ENCODE results near the gene OR7C2. TPM values are rescaled to one million over a fixed set of nuclear protein-coding genes. Genes with fewer than 3 reads are reported as not detected.
"Not testable (repeated sequence)": the region's sequence is repeated elsewhere in the genome, so short reads cannot be mapped to it uniquely, and the experiment has no call there.

OR7C2 gene
- total RNA-seq: not detected in 2 replicates

DNA sequence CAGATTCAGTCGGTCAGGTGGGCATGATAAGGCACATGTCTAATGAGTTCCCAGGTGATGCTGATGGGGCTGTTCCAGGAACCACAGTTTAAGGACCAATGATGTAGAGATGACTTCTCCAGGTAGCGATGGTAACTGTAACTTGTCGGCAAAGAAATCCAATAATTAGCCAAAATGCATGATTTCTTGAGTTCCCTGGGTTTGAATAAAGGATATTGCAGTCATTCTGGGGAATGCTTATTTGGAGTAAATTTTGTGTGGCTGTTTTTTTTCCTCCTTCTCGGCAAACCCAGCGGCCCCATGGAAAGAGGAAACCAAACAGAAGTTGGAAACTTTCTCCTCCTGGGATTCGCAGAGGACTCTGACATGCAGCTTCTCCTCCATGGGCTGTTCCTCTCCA is at the start of gene OR7C2:
TSS of gene OR7C2 (plus strand) at position 301 of the 400 bp plus-strand sequence. CDS start at position 301, 0 bp downstream.
- intact Hi-C loops (cut with micrococcal nuclease): no loop called here
- Mint-ChIP-seq H3K27ac (no peak within 1 kb of the TSS), H3K27me3 (ENCODE audit: insufficient read depth) (peaks cover 3% of the 10 kb centered on the region), H3K9me3 (no peaks in the 10 kb centered on the region), H3K4me1 (ENCODE audit: low read depth) (no peaks in the 10 kb centered on the region), H3K36me3 (ENCODE audit: low read depth) (no peaks in the 10 kb centered on the region), H3K4me3 (no peak within 1 kb of the TSS)
- no peak for DNase-seq (ENCODE audit: low spot score)

DNA sequence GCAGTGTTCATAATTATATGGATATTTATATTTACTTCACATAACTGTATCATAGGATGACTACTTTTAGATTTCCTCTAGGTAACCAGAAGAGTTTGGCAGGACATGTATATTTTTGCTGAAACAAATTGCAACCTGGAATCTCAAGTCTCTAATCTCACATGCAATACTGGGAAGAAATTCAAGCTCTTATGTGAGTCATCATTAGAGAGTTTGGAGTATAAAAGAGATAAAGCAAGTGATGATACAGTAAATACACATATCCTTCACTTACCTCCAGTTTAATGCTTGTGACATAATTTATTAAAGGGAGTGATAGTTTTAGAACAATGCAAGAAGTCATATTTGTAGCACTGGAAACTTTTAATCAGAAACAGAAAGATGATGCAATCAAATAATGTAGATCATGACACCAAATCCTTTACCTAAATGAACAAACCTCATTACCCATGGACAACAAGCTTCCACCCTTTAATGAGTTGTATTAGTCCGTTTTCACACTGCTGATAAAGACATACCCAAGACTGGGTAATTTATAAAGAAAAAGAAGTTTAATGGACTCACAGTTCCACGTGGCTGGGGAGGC is 39.5 kb upstream of the OR7C2 start:
- H3K9me3 Mint-ChIP-seq: no peaks in the 10 kb centered on the region
- intact Hi-C loops (cut with micrococcal nuclease): no loop called here
- DNase-seq (ENCODE audit: low spot score): no peak
- H3K4me1 Mint-ChIP-seq (ENCODE audit: low read depth): no peaks in the 10 kb centered on the region
- H3K36me3 Mint-ChIP-seq (ENCODE audit: low read depth): no peaks in the 10 kb centered on the region
- H3K27ac Mint-ChIP-seq: no peak overlapping the region
- peaks cover 4% of the 10 kb centered on the region for H3K27me3 Mint-ChIP-seq (ENCODE audit: insufficient read depth)
- H3K4me3 Mint-ChIP-seq: no peak overlapping the region

DNA sequence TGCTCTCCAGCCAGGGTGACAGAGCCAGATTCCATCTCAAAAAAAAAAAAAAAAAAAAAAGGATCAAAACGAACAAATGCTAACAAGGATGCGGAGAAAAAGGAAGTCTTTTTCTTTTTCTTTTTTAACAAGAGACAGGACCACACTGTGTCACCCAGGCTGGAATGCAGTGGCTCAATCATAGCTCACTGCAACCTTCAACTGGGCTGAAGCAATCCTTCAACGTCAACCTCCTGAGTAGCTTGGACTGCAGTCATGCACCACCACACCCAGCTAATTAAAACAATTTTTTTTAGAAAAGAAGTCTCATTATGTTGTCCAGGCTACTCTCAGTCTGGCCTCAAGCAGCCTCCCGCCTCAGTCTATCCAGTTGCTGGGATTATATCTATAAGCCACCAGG is 34.6 kb upstream of the OR7C2 start:
- no peak overlapping the region for H3K4me3 Mint-ChIP-seq
- no peak for DNase-seq (ENCODE audit: low spot score)
- no peaks in the 10 kb centered on the region for H3K4me1 Mint-ChIP-seq (ENCODE audit: low read depth)
- no peaks in the 10 kb centered on the region for H3K36me3 Mint-ChIP-seq (ENCODE audit: low read depth)
- H3K27ac Mint-ChIP-seq: no peak overlapping the region
- intact Hi-C loops (cut with micrococcal nuclease): no loop called here
- peaks cover 3% of the 10 kb centered on the region for H3K27me3 Mint-ChIP-seq (ENCODE audit: insufficient read depth)
- no peaks in the 10 kb centered on the region for H3K9me3 Mint-ChIP-seq

DNA sequence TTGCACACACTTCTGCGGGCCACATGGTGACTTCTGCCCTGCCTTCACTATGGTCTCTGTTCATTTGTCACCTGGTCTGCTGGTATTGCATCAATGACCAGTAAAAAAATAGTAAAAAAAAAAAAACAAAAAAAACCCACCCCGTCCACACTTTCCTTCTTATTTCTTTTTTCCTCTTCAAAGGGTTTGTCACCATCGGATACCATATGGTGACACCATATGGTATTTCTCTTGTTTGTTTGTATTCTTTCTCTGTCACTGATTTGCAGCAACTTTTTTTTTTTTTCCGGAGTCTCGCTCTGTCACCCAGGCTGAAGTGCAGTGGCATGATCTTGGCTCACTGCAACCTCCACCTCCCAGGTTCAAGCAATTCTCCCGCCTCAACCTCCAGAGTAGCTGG is 26.2 kb upstream of the OR7C2 start:
- no peaks in the 10 kb centered on the region for H3K36me3 Mint-ChIP-seq (ENCODE audit: low read depth)
- intact Hi-C loops (cut with micrococcal nuclease): no loop called here
- no peak for DNase-seq (ENCODE audit: low spot score)
- H3K9me3 Mint-ChIP-seq: no peaks in the 10 kb centered on the region
- no peaks in the 10 kb centered on the region for H3K4me1 Mint-ChIP-seq (ENCODE audit: low read depth)
- H3K27me3 Mint-ChIP-seq (ENCODE audit: insufficient read depth): peaks cover 6% of the 10 kb centered on the region
- H3K4me3 Mint-ChIP-seq: no peak overlapping the region
- H3K27ac Mint-ChIP-seq: no peak overlapping the region

DNA sequence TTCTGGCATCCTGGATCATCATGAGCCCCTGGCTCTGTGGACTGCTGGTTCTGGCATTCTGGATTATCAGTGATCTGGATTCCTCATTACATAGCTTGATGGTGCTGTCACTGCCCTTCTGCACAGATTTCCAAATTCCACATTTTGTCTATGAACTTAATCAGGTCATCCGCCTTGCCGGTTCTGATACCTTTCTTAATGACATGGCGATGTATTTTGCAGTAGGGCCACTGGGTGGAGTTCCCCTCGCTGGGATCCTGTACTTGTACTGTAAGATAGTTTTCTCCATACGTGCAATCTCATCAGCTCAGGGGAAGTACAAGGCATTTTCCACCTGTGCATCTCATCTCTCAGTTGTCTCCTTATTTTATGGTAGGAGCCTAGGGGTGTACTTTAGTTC is 24.4 kb upstream of the OR7C2 start:
- Mint-ChIP-seq H3K27ac (no peak overlapping the region), H3K9me3 (no peaks in the 10 kb centered on the region), H3K4me3 (no peak overlapping the region), H3K4me1 (ENCODE audit: low read depth) (no peaks in the 10 kb centered on the region), H3K36me3 (ENCODE audit: low read depth) (no peaks in the 10 kb centered on the region), H3K27me3 (ENCODE audit: insufficient read depth) (peaks cover 6% of the 10 kb centered on the region)
- intact Hi-C loops (cut with micrococcal nuclease): no loop called here
- DNase-seq (ENCODE audit: low spot score): no peak

DNA sequence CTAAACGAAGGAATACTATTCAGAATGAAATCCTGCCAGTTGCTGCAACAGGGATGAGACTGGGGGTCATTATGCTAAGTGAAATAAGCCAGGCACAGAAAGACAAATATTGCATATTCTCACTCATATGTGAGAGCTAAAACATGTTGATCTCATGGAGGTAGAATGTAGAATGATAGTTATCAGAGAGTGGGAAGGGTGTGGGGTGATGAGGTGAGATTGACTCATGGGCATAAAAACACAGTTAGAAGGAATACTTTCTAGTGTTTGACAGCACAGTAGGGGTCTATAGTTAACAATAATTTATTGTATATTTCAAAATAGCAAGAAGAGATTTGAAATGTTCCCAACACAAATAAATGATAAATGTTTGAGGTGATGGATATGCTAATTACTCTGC is 7.8 kb upstream of the OR7C2 start:
- Mint-ChIP-seq H3K4me3 (no peak overlapping the region), H3K9me3 (no peaks in the 10 kb centered on the region), H3K27me3 (ENCODE audit: insufficient read depth) (peaks cover 3% of the 10 kb centered on the region), H3K36me3 (ENCODE audit: low read depth) (no peaks in the 10 kb centered on the region), H3K4me1 (ENCODE audit: low read depth) (no peaks in the 10 kb centered on the region), H3K27ac (no peak overlapping the region)
- intact Hi-C loops (cut with micrococcal nuclease): no loop called here
- no peak for DNase-seq (ENCODE audit: low spot score)

DNA sequence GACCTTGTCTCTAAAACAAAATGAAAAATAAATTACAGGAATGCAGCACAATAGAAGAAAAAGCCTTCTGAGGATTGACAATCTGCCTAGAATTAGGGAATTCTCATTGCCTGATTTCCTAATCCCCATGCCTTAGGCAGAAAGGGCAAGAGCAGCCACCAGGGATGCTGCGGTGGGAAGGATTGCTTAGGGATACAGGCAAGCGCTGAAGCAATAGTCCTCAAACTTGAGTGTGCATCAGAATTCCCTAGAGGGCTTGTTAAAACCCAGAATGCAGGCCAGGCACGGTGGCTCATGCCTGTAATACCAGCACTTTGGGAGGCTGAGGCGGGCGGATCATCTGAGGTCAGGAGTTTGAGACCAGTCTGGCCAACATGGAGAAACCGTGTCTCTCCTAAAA is 1.0 kb upstream of the OR7C2 start:
- Mint-ChIP-seq H3K4me3 (no peak overlapping the region), H3K4me1 (ENCODE audit: low read depth) (no peaks in the 10 kb centered on the region), H3K36me3 (ENCODE audit: low read depth) (no peaks in the 10 kb centered on the region), H3K27ac (no peak overlapping the region), H3K27me3 (ENCODE audit: insufficient read depth) (no peaks in the 10 kb centered on the region), H3K9me3 (no peaks in the 10 kb centered on the region)
- intact Hi-C loops (cut with micrococcal nuclease): no loop called here
- DNase-seq (ENCODE audit: low spot score): no peak

DNA sequence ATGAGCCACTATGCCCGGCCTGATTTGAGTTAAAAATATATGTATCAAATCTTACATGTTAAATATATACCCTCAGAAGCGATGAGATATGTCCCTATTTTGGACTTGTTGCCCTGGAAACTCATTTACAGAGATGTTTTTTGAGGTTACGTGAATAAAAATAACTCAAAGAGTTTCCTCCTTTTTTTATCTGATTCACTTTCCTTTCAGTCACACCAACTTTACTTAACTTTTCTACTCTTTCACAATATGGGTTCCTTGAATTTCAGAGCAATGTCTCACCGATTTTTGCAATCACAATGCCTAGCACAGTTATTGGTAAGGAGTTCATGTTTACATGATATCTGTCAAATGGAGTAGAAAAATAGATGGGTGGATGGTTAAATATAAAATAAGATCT is 2.3 kb downstream of the OR7C2 start:
- H3K4me3 Mint-ChIP-seq: no peak overlapping the region
- intact Hi-C loops (cut with micrococcal nuclease): no loop called here
- no peaks in the 10 kb centered on the region for H3K36me3 Mint-ChIP-seq (ENCODE audit: low read depth)

DNA sequence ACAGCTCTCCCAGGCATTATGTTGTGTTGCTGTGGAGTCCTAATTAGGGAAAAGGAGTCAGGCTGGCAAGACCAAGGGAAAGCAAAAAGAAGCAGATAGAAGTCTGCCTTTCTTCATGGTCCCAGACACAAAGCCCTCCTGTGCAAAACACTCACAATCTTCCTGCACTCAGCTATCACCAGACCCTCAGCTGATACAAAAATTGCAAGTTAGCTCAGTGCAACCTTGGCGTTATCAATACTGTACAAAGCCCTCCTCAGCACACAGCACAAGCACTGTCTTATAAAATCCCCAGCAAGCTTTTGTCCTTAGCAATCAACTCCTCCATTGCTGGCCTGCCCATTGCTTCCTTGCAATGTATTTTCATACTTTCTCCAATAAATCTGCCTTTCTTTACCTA is 3.2 kb downstream of the OR7C2 start:
- H3K4me3 Mint-ChIP-seq: no peak overlapping the region
- intact Hi-C loops (cut with micrococcal nuclease): no loop called here
- no peaks in the 10 kb centered on the region for H3K4me1 Mint-ChIP-seq (ENCODE audit: low read depth)
- no peaks in the 10 kb centered on the region for H3K9me3 Mint-ChIP-seq
- H3K27ac Mint-ChIP-seq: no peak overlapping the region
- no peaks in the 10 kb centered on the region for H3K36me3 Mint-ChIP-seq (ENCODE audit: low read depth)
- DNase-seq (ENCODE audit: low spot score): no peak
- peaks cover 5% of the 10 kb centered on the region for H3K27me3 Mint-ChIP-seq (ENCODE audit: insufficient read depth)

More for the DNA sequence above, 2.3 kb downstream of the OR7C2 start:
- Mint-ChIP-seq H3K4me1 (ENCODE audit: low read depth) (no peaks in the 10 kb centered on the region), H3K27me3 (ENCODE audit: insufficient read depth) (peaks cover 5% of the 10 kb centered on the region), H3K27ac (no peak overlapping the region), H3K9me3 (no peaks in the 10 kb centered on the region)
- no peak for DNase-seq (ENCODE audit: low spot score)

DNA sequence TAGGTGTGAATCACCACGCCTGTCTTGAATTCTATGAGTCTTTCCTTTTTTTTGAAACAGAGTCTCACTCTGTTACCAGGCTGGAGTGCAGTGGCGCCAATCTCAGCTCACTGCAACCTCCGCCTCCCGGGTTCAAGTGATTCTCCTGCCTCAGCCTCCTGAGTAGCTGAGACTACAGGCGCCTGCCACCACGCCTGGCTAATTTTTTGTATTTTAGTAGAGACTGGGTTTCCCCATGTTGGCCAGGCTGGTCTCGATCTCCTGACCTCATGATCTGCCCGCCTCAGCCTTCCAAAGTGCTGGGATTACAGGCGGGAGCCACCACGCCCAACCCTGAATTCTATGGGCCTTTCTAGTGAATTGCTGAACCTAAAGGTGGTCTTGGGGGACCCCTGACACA is 8.1 kb downstream of the OR7C2 start:
- H3K4me3 Mint-ChIP-seq; H3K27ac Mint-ChIP-seq; H3K27me3 Mint-ChIP-seq (ENCODE audit: insufficient read depth); H3K4me1 Mint-ChIP-seq (ENCODE audit: low read depth); H3K9me3 Mint-ChIP-seq; H3K36me3 Mint-ChIP-seq (ENCODE audit: low read depth); DNase-seq (ENCODE audit: low spot score); intact Hi-C loops (cut with micrococcal nuclease): not testable (repeated sequence)

DNA sequence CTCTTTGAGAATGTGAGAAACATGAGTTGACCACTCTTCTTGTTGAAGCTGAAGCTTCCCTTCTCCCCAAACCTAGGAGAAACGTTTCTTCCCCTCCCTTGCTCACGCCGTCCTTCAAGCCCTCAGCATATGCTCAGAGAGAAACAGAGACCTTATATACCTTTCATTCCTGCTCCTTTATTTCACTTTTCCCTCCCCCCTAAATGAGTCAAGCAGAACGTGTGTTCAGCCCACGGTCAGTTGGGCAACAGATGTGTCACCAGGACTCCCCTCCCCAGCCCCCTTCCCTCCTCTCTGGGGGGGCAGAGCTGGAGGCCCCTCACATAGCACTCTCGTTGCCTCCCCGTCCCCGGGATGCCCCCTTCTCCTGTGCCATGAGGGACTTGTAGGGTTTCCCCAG is 8.6 kb downstream of the OR7C2 start:
- H3K27ac Mint-ChIP-seq: no peak overlapping the region
- no peak overlapping the region for H3K4me3 Mint-ChIP-seq
- H3K4me1 Mint-ChIP-seq (ENCODE audit: low read depth): no peaks in the 10 kb centered on the region
- no peaks in the 10 kb centered on the region for H3K36me3 Mint-ChIP-seq (ENCODE audit: low read depth)
- H3K9me3 Mint-ChIP-seq: no peaks in the 10 kb centered on the region
- intact Hi-C loops (cut with micrococcal nuclease): no loop called here
- peaks cover 5% of the 10 kb centered on the region for H3K27me3 Mint-ChIP-seq (ENCODE audit: insufficient read depth)
- DNase-seq (ENCODE audit: low spot score): no peak

DNA sequence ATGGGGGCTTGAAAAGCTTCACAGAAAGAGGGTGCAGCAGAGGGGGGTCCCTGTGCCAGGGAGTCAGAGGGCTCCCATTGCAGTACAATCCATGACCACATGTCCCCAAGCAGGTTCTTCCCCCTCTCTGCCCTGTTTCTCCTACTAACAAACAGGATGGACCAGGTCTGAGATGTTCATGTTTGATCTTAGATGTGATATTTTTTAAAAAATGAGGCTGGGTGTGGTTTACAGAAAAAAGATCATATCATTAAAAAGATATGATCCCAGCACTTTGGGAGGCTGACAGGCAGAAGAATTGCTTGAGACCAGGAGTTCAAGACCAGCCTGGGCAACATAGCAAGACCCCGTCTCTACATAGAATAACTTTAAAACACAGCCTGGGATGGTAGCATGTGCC is 9.1 kb downstream of the OR7C2 start:
- Mint-ChIP-seq H3K27ac (no peak overlapping the region), H3K36me3 (ENCODE audit: low read depth) (no peaks in the 10 kb centered on the region), H3K27me3 (ENCODE audit: insufficient read depth) (peaks cover 5% of the 10 kb centered on the region), H3K4me3 (no peak overlapping the region), H3K9me3 (no peaks in the 10 kb centered on the region), H3K4me1 (ENCODE audit: low read depth) (no peaks in the 10 kb centered on the region)
- DNase-seq (ENCODE audit: low spot score): no peak
- intact Hi-C loops (cut with micrococcal nuclease): no loop called here

DNA sequence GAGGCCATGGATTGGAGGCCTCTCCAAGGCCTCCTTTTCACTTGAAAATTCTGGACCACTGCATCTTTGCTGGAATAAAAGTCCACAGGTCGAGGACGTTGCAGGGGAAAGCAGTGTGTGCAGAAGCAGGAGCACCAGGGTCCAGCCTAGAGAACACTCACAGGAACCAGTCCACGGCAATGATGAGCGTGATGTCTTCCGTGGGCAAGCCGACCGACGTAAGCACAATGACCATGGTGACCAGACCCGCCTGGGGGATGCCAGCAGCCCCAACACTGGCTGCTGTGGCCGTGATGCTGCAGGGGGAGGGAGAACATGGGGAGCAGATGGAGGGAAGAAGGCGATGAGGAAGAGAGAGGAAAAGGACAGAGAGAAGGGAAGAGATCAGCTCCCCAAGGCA is 11.5 kb downstream of the OR7C2 start:
- no peak for DNase-seq (ENCODE audit: low spot score)
- Mint-ChIP-seq H3K4me1 (ENCODE audit: low read depth) (no peaks in the 10 kb centered on the region), H3K27ac (no peak overlapping the region), H3K4me3 (no peak overlapping the region), H3K9me3 (peaks cover 8% of the 10 kb centered on the region), H3K36me3 (ENCODE audit: low read depth) (no peaks in the 10 kb centered on the region), H3K27me3 (ENCODE audit: insufficient read depth) (no peaks in the 10 kb centered on the region)
- intact Hi-C loops (cut with micrococcal nuclease): no loop called here

DNA sequence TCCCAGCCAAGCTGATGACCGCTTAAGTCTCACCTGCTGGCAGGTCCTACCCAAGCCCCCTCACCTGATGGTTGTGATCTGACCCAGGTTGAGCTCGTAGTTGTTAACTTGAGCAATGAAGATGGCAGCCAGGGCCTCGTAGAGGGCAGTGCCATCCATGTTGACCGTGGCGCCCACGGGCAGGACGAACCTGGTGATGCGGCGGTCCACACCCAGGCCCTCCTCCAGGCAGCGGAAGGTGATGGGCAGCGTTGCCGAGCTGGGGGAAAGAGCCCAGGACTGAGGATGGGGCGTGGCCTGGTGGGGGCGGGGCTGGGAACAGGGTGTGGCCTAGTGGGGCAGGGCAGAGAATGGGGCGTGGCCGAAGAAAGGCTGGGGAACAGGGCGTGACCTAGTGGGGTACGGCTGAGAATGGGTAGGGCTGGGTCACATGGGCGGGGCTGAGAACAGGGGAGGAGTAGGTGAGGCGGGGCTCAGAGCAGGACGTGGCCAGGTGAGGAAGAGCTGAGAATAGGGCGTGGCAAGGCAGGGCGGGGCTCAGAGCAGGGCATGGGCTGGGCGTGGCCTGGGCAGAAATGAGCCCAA is 12.9 kb downstream of the OR7C2 start:
- DNase-seq (ENCODE audit: low spot score): no peak
- Mint-ChIP-seq H3K36me3 (ENCODE audit: low read depth) (no peaks in the 10 kb centered on the region), H3K9me3 (peaks cover 9% of the 10 kb centered on the region), H3K4me3 (no peak overlapping the region), H3K27ac (no peak overlapping the region), H3K27me3 (ENCODE audit: insufficient read depth) (no peaks in the 10 kb centered on the region), H3K4me1 (ENCODE audit: low read depth) (no peaks in the 10 kb centered on the region)
- intact Hi-C loops (cut with micrococcal nuclease): no loop called here

All from activated T-helper 1 cell treated with anti-CD3 and anti-CD28 coated beads, Interleukin-12 subunit alpha, Interleukin-12 subunit beta, Interleukin-2, Interleukin-4 antibody, amounts not matched to agents 30 ng/mL and 10 ng/mL and 1 ng/mL, durations not matched to agents 14 hours and 24 hours and 36 hours (primary cell).